T-cell (primary cell): Measurements from ENCODE around the gene RIPOR1. TPM values are rescaled to one million over a fixed set of nuclear protein-coding genes. Genes with fewer than 3 reads are reported as not detected.
"Not testable (repeated sequence)": the region's sequence is repeated elsewhere in the genome, so short reads cannot be mapped to it uniquely, and the experiment has no call there.

Experiments used
- ATAC-seq, 4 experiments: fragments of 200-7000 bp in 3 of 4; fragments of 150-1000 bp in 1 of 4; cut with Tn5 transposase; replicated peaks in 1 of 4; 1 replicate in 3 of 4; 2 replicates in 1 of 4; pipeline ENCODE4 v1.10.0; 2021; ENCODE audit warnings: moderate library complexity in 3 of 4, mild to moderate bottlenecking in 2 of 4, moderate number of reproducible peaks in 1 of 4
- CTCF ChIA-PET, 2 donors: fragments of 300-600 bp; sonication (Branson Sonifier 250); formaldehyde crosslinking; loops; one replicate each; lab custom pipeline; 2022; ENCODE audit warnings: antibody characterized with exemption in 2 of 2; lab: Charles Lee
- POLR2A ChIA-PET, 2 donors: fragments of 300-600 bp; sonication (Branson Sonifier 250); formaldehyde crosslinking; loops; one replicate each; lab custom pipeline; 2022; ENCODE audit warnings: antibody characterized with exemption in 2 of 2; lab: Charles Lee
- DNase-seq, 35 experiments: peaks; one replicate each; pipeline versions ENCODE4 v3.0.0 to v3.0.0-alpha.2; 2013 to 2023
- H3K27ac ChIP-seq: one replicate; pipeline ENCODE4 v1.5.1; 2013; ENCODE audit warnings: low read length
- H3K27me3 ChIP-seq, 2 experiments: replicated peaks in 1 of 2; 1 replicate in 1 of 2; 2 replicates in 1 of 2; pipeline versions ENCODE4 v1.6.1 to v1.7.0; 2013; ENCODE audit warnings: low read length in 1 of 2, mixed read lengths in 1 of 2; ENCODE audit not compliant: control insufficient read depth in 2 of 2, insufficient read depth in 2 of 2; ENCODE audit errors: extremely low read depth in 1 of 2
- H3K36me3 ChIP-seq, 2 donors: 1 replicate in 1 of 2; 2 replicates in 1 of 2; pipeline versions ENCODE4 v1.6.1 to v1.7.0; 2013; ENCODE audit warnings: low read length in 1 of 2; ENCODE audit not compliant: control insufficient read depth in 2 of 2, insufficient read depth in 1 of 2; ENCODE audit errors: extremely low read depth in 1 of 2
- H3K4me1 ChIP-seq, 2 experiments: 1 replicate in 1 of 2; 2 replicates in 1 of 2; pipeline versions ENCODE4 v1.6.1 to v1.7.0; 2013; ENCODE audit warnings: low read length in 2 of 2, mixed read lengths in 1 of 2; ENCODE audit not compliant: insufficient read depth in 2 of 2, control insufficient read depth in 1 of 2; ENCODE audit errors: extremely low read depth in 1 of 2
- H3K4me3 ChIP-seq, 2 donors: 1 replicate in 1 of 2; 2 replicates in 1 of 2; pipeline versions ENCODE4 v1.5.1 to v1.7.0; 2013; ENCODE audit warnings: mild to moderate bottlenecking in 2 of 2, low read length in 1 of 2, moderate library complexity in 1 of 2; ENCODE audit not compliant: control insufficient read depth in 1 of 2; ENCODE audit errors: extremely low read depth in 1 of 2
- H3K9me3 ChIP-seq: 2 replicates; pipeline ENCODE4 v1.7.0; 2013
- H3K27ac Mint-ChIP-seq, 2 donors: one replicate each; pipeline ENCODE4 v1.8.0; 2020 to 2021; ENCODE audit warnings: mild to moderate bottlenecking in 2 of 2, mixed read lengths in 2 of 2
- H3K27me3 Mint-ChIP-seq, 2 donors: one replicate each; pipeline ENCODE4 v1.8.0; 2021 to 2022; ENCODE audit warnings: mixed read lengths in 2 of 2
- H3K36me3 Mint-ChIP-seq: one replicate; pipeline ENCODE4 v1.8.0; 2021; ENCODE audit warnings: mixed read lengths
- H3K4me1 Mint-ChIP-seq, 3 donors: one replicate each; pipeline ENCODE4 v1.8.0; 2020 to 2022; ENCODE audit warnings: mixed read lengths in 3 of 3, mild to moderate bottlenecking in 1 of 3
- H3K4me3 Mint-ChIP-seq, 3 donors: one replicate each; pipeline ENCODE4 v1.8.0; 2020 to 2022; ENCODE audit warnings: mild to moderate bottlenecking in 3 of 3, mixed read lengths in 3 of 3, moderate library complexity in 3 of 3
- H3K9me3 Mint-ChIP-seq, 3 donors: one replicate each; pipeline ENCODE4 v1.8.0; 2020 to 2022; ENCODE audit warnings: mixed read lengths in 3 of 3
- WGBS: methylation state at CpG from one replicate; pipeline ENCODE4 v1.1.5; 2013; ENCODE audit warnings: missing lambda C conversion rate; ENCODE audit not compliant: insufficient coverage; 5-methylcytosine and 5-hydroxymethylcytosine counted together
- total RNA-seq, 35 experiments: library from RNA in 6 of 35; stranded (reverse) in 6 of 35; fragments of 120-200 nt in 1 of 35; gene quantifications; one replicate each; pipeline versions ENCODE4 v1.2.1 to v1.2.4 and lab custom pipeline; 2013 to 2026

RIPOR1 gene
- total RNA-seq, 5 donors from 2014 or later (not counting 1 experiment from before 2014, with no cell fraction given), result 33.9 to 60.7 (median 52.4) TPM

- ATAC-seq, result peak in 1 of 4 experiments; percentile 13
- not testable (repeated sequence) for DNase-seq, H3K4me3 ChIP-seq, H3K36me3 Mint-ChIP-seq, H3K27me3 Mint-ChIP-seq, H3K27me3 ChIP-seq, H3K36me3 ChIP-seq, H3K27ac ChIP-seq, H3K4me3 Mint-ChIP-seq, H3K9me3 ChIP-seq, H3K9me3 Mint-ChIP-seq, H3K27ac Mint-ChIP-seq
- H3K4me1 Mint-ChIP-seq, result peaks cover 18 to 34% (median 27%) of the 10 kb centered on the region in 3 donors
- POLR2A ChIA-PET, result interaction anchor here in 1 of 2 donors (0.6 to 1.2 kb wide), 2 partner anchors 32 to 66 kb away, joined by 3 to 5 read pairs; no protein-coding TSS in a partner anchor
- CTCF ChIA-PET, result interaction anchor here (0.5 to 2.0 kb wide), 16 partner anchors 17 to 306 kb away, joined by 3 to 21 read pairs (median 4); partner anchors contain the start of gene ATP6V0D1 (in 1 of the 2)
- peaks cover 0 to 36% of the 10 kb centered on the region in 2 experiments for H3K4me1 ChIP-seq
- no CpG with 5 or more reads among the region's 1 CpG for WGBS
Measured at GRCh38 chr16:67513892-67514291, 14.7 kb upstream of the RIPOR1 start.

- ATAC-seq, result peak; percentile 76 to 88 (median 79)
- Histone ChIP-seq H3K4me3 (no peak overlapping the region), H3K36me3 (no peaks in the 10 kb centered on the region), H3K27me3 (no peaks in the 10 kb centered on the region), H3K4me1 (peaks cover 0 to 36% of the 10 kb centered on the region in 2 experiments), H3K9me3 (no peaks in the 10 kb centered on the region), H3K27ac (no peak overlapping the region)
- ChIA-PET POLR2A (interaction anchor here in 1 of 2 donors (0.6 to 1.2 kb wide), 2 partner anchors 33 to 66 kb away, joined by 3 to 5 read pairs; no protein-coding TSS in a partner anchor), CTCF (interaction anchor here (0.6 to 2.0 kb wide), 15 partner anchors 17 to 305 kb away, joined by 3 to 21 read pairs (median 4); partner anchors contain the start of gene ATP6V0D1 (in 1 of the 2))
- Mint-ChIP-seq H3K9me3 (no peaks in the 10 kb centered on the region), H3K4me1 (peaks cover 15 to 34% (median 27%) of the 10 kb centered on the region in 3 donors), H3K36me3 (no peaks in the 10 kb centered on the region), H3K27me3 (no peaks in the 10 kb centered on the region), H3K4me3 (no peak overlapping the region), H3K27ac (peak overlapping the region in 1 of 2 donors; percentile 52)
- WGBS, result 0% methylated on average over 6 of the region's 8 CpGs
- DNase-seq, result peak; percentile 57 to 92 (median 77)
Measured at GRCh38 chr16:67514382-67514828, 14.2 kb upstream of the RIPOR1 start.

GRCh38 chr16:67516296-67517154 is 12.1 kb upstream of the RIPOR1 start:
- Histone ChIP-seq H3K9me3 (no peaks in the 10 kb centered on the region), H3K4me1 (peaks cover 0 to 44% of the 10 kb centered on the region in 2 experiments), H3K4me3 (no peak overlapping the region), H3K27me3 (no peaks in the 10 kb centered on the region), H3K36me3 (no peaks in the 10 kb centered on the region), H3K27ac (no peak overlapping the region)
- Mint-ChIP-seq H3K27me3 (no peaks in the 10 kb centered on the region), H3K4me3 (no peak overlapping the region), H3K9me3 (no peaks in the 10 kb centered on the region), H3K36me3 (no peaks in the 10 kb centered on the region), H3K4me1 (peaks cover 17 to 40% (median 39%) of the 10 kb centered on the region in 3 donors), H3K27ac (peak overlapping the region in 1 of 2 donors; percentile 23)
- no peak for DNase-seq
- ChIA-PET POLR2A (interaction anchor here in 1 of 2 donors (0.6 kb wide), 1 partner anchor 1919 kb away, joined by 3 read pairs; no protein-coding TSS in a partner anchor), CTCF (interaction anchor here (0.6 to 1.9 kb wide), 12 partner anchors 10 to 376 kb away, joined by 3 to 5 read pairs (median 3); partner anchors contain the start of genes ACD (in 1 of the 2), AGRP (in 1 of the 2) and ATP6V0D1 (in 1 of the 2))
- WGBS, result 100% methylated on average over 7 of the region's 12 CpGs
- ATAC-seq, result no peak

DNA sequence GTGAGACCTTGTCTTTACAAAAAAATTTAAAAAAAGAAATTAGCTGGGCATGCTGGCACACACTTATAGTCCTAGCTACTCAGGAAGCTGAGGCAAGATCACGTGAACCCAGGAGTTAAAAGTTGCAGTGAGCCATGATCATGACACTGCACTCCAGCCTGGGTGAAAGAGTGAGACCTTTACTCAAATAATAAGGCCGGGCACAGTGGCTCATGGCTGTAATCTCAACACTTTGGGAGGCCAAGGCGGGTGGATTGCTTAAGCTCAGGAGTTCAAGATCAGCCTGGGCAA is 11.5 kb upstream of the RIPOR1 start:
- Histone ChIP-seq H3K27ac (no peak overlapping the region), H3K4me1 (peaks cover 0 to 48% of the 10 kb centered on the region in 2 experiments), H3K27me3 (no peaks in the 10 kb centered on the region), H3K4me3 (no peak overlapping the region), H3K36me3 (no peaks in the 10 kb centered on the region), H3K9me3 (no peaks in the 10 kb centered on the region)
- Mint-ChIP-seq H3K4me1 (peaks cover 19 to 43% (median 40%) of the 10 kb centered on the region in 3 donors), H3K27me3 (no peaks in the 10 kb centered on the region), H3K9me3 (no peaks in the 10 kb centered on the region), H3K27ac (no peak overlapping the region), H3K36me3 (no peaks in the 10 kb centered on the region), H3K4me3 (no peak overlapping the region)
- CTCF ChIA-PET, result interaction anchor here (0.6 to 1.5 kb wide), 9 partner anchors 11 to 375 kb away, joined by 3 to 5 read pairs (median 3); partner anchors contain the start of genes ACD (in 1 of the 2) and ATP6V0D1 (in 1 of the 2)
- no peak for ATAC-seq
- WGBS, result no CpG with 5 or more reads among the region's 3 CpGs
- no peak for DNase-seq
- POLR2A ChIA-PET, result interaction anchor here in 1 of 2 donors (0.6 kb wide), 1 partner anchor 1918 kb away, joined by 3 read pairs; no protein-coding TSS in a partner anchor

DNA sequence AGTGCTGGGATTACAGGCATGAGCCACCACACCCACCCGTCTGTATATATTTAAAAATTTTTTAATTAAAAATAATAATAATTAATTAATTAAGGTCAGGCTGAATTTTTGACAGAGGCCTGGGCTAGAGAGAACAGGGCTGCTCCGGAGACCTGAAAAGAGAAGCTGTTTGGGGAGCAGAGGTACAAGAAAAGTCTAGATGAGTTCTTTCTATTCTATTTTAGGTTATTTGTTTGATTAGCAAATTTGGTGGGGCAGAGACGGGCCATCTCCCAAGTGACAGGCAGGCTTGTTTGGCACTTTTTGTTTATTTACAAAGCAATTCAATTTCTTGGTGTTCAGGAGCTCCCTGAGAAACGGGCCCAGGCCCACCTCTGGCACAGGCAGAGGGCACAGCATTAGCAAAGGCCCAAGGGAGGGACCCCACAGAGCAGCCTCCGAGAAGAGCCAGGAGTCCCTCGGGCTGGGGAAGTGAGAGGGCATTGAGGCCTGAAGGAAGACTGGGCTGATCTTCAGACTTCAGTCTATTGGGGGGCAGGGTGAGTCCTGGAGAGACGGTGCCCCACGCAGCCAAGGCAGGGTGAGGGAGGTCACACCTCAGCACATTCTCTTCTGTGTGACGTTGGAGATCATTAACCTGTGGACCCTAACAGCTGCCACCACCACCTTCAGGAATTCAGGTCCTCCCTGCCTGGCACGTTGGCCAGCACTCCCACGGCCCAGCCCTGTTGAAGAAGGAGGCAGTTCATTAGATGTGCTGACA is 10.8 kb upstream of the RIPOR1 start:
- Histone ChIP-seq H3K27ac (no peak overlapping the region), H3K4me3 (no peak overlapping the region), H3K9me3 (no peaks in the 10 kb centered on the region), H3K27me3 (no peaks in the 10 kb centered on the region), H3K4me1 (peaks cover 0 to 48% of the 10 kb centered on the region in 2 experiments), H3K36me3 (no peaks in the 10 kb centered on the region)
- ChIA-PET CTCF (interaction anchor here (0.6 to 1.1 kb wide), 5 partner anchors 21 to 142 kb away, joined by 3 read pairs; partner anchors contain the start of genes ACD (in 1 of the 2) and ATP6V0D1 (in 1 of the 2)), POLR2A (no interaction called here)
- H3K4me1 Mint-ChIP-seq, result peaks cover 22 to 44% (median 42%) of the 10 kb centered on the region in 3 donors
- no peaks in the 10 kb centered on the region for H3K9me3 Mint-ChIP-seq
- H3K27ac Mint-ChIP-seq, result no peak overlapping the region
- no peaks in the 10 kb centered on the region for H3K27me3 Mint-ChIP-seq
- DNase-seq, result no peak
- ATAC-seq, result no peak
- peak overlapping the region in 1 of 3 donors; percentile 36 for H3K4me3 Mint-ChIP-seq
- WGBS, result 83% methylated on average over 6 of the region's 11 CpGs
- H3K36me3 Mint-ChIP-seq, result no peaks in the 10 kb centered on the region
